ENCODE measurements around the gene TES. TPM values are rescaled to one million over a fixed set of nuclear protein-coding genes. Genes with fewer than 3 reads are reported as not detected.
"Not testable (repeated sequence)": the region's sequence is repeated elsewhere in the genome, so short reads cannot be mapped to it uniquely, and the experiment has no call there.

Gene TES
- polyA plus RNA-seq, 1 donor = 17.0 TPM

DNA sequence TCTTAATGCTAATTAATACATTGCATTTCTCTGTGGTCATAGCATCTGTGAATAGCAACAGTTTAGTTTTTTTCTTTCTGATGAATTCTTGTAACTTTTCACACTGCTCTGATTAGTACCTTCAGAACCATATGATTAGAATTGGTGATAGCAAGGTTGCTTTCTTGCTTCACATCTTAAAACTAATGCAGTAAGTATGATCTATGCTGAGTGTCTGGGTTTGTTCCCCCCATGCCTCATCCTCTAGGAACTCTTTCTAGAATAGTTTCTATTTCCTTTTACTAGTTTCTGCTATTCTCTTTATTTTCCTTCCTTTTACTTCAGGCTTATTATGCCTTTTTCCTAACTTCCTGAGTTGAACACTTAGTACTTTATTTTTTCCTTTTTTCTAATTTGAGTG is 32.4 kb downstream of the TES start:
- DNase-seq (ENCODE audit: low read depth) = no peak

DNA sequence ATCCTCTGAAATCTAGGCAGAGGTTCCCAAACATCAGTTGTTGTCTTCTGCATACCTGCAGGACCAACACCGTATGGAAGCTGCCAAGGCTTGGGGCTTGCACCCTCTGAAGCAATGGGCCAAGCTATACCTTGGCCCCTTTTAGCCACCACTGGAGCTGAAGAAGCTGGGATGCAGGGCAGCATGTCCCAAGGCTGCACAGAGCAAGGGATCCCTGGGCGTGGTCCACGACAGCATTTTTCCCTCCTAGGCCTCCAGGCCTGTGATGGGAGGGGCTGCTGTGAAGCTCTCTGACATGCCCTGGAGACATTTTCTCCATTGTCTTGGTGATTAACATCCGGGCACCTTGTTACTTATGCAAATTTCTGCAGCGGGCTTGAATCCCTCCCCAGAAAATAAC is 34.5 kb downstream of the TES start:
- not testable (repeated sequence) for DNase-seq (ENCODE audit: low read depth)

DNA sequence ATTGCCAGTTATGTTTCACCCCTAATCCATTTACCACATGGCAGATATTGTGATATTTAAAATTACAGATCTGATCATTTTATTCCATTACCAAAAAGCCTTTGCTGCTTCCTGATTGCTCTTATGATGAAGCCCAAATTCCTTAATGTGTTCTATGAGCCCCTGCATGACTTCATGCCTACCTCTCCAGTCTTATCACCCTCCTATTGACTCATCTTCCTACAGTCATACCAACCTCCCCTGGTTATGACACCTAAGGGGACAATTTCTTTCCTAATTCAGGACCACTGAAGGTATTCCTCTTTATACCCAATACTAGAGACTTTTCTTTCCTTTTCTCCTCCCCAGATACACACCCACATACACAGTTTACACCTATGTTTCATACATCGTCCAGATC is 36.0 kb downstream of the TES start:
- no peak for DNase-seq (ENCODE audit: low read depth)

DNA sequence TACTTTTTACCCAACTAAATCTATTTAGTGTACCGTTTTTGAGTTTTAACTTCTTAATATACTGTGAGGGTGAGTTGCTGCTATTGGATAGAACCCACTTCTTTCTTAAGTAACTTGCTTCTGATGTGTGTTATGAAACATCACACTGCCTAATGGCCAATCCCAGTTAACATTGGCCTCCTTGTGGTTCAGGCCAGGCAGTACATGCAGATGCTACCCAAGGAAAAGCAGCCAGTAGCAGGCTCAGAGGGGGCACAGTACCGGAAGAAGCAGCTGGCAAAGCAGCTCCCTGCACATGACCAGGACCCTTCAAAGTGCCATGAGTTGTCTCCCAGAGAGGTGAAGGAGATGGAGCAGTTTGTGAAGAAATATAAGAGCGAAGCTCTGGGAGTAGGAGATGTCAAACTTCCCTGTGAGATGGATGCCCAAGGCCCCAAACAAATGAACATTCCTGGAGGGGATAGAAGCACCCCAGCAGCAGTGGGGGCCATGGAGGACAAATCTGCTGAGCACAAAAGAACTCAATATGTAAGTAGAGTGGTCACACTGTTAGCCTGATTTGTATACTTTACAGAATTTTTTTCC is 39.7 kb downstream of the TES start:
- no peak for DNase-seq (ENCODE audit: low read depth)

DNA sequence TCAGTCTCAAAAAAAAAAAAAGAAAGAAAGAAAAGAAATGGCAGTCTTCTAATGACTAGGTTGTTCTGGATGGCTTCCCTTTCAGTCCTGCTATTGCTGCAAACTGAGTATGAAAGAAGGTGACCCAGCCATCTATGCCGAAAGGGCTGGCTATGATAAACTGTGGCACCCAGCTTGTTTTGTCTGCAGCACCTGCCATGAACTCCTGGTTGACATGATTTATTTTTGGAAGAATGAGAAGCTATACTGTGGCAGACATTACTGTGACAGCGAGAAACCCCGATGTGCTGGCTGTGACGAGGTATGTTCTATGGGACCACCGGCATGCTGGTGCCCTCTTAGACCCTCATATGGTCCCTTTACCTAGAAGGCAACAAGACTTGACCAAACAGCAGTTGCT is 41.3 kb downstream of the TES start:
- DNase-seq (ENCODE audit: low read depth) = no peak

DNA sequence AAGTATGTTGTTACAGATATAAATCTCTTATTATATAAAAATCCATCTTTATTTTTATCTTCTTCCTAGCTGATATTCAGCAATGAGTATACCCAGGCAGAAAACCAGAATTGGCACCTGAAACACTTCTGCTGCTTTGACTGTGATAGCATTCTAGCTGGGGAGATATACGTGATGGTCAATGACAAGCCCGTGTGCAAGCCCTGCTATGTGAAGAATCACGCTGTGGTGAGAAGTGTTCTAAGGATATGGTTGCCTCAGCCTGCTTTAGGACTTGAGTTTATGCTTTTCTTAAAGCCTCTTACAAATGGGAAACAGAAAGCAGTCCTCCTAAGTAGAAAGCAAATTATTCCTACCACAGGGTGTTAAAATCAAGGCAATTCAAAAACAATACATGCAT is 41.9 kb downstream of the TES start:
- DNase-seq (ENCODE audit: low read depth) = no peak

DNA sequence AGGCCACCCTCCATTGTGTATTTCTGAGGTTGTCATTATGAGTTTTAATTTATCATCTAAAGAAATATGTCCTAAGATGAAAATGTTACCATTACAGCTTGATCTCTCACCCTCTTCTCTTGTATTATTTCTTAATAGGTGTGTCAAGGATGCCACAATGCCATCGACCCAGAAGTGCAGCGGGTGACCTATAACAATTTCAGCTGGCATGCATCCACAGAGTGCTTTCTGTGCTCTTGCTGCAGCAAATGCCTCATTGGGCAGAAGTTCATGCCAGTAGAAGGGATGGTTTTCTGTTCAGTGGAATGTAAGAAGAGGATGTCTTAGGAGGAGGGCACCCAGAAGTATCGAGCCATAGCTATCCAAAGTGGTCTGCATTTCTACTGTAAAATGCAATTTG is 46.8 kb downstream of the TES start:
- DNase-seq (ENCODE audit: low read depth) = no peak

DNA sequence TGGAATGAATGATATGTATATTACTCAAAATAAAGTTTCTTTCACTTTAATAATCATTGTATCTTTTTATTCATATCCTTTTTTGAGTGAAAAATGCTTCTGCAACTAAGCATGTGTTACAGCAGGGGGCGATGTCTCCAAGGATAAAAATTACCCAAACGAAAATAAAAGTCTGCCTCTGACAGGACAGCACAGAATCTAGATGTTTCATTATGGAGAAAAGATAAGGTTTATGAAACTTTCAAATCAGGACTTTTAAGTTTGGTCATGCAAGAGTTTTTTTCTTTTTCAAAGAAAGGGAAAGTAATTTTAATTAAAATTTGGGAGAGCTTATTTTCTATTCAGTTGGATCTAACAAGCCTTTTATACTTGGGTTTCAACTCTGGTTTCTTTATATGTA is 48.4 kb downstream of the TES start:
- peak; percentile 44 for DNase-seq (ENCODE audit: low read depth)

DNA sequence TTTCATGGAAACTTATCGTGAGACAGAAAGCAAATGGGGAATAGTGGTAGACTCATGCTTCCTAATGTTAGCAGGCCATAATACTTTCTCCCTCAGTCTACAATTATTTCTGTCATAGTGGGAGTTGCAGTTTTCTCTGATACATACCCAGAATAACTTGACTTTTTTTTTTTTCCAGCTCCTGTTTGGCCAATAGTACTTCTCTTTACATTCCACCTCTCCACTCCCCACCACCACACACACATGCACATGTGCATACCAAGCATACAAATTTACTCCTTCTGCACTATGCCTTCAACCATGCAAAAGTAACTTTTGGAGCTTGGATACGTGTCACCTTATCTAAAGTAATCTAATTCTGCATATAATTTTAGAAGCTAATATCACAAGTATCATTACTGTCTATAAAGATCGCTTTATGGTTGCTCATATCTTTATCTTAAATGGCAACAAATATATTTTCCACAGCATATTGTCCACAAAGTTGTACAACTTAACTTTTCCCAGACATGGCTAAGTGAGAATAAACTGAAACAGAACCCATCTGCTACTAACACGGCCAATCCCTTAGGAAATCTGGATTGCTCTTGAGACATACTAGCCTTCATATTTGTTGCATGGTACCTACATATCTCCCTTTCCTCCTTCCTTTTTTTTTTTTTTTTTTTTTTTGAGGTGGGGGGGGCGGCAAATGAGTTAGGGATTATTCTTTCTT is 49.0 kb downstream of the TES start:
- no peak for DNase-seq (ENCODE audit: low read depth)

DNA sequence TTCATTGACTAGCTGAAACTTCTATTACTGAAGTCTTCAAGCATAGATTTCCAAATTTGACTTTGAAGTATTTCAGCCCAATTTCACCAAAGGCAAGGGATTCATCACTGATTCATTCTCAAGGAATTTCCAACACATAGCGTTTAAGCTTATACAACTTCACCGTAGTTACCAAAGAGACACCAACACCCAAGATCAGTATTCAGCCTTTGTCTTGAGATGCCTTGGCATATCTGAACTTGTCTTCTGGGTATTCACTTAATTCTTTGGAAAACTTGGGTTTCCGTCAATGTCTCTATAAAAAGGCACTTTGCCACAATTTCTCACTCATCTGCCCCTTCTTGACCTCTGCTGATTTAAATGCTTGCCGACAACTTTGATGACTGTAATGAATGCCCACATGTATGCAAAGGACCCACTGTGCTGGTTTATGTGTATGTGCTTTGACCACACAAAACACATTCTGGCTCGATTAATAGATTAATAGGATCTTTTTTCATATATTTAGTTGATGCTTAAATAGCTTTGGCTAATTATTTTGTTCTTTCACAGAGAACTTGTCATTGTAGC is 49.6 kb downstream of the TES start:
- no peak for DNase-seq (ENCODE audit: low read depth)

DNA sequence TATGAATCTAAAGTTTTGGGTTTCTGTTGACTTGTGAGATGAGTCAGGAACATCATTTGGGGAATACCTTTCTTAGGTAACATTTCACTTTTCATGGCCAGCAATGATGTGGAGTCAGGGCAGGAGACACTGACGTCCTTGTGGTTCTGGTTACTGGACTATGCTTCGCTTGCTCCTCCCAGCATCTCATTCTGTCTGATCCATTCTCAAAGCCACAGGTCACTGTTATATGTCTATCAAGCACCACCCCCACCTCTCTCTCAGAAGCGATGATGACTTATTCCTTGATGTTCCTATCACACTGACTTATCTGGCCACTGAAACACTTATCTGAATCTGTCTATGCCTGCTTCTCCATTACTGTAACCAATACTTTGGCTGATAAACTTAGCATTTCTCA is 51.6 kb downstream of the TES start:
- DNase-seq (ENCODE audit: low read depth) = no peak

DNA sequence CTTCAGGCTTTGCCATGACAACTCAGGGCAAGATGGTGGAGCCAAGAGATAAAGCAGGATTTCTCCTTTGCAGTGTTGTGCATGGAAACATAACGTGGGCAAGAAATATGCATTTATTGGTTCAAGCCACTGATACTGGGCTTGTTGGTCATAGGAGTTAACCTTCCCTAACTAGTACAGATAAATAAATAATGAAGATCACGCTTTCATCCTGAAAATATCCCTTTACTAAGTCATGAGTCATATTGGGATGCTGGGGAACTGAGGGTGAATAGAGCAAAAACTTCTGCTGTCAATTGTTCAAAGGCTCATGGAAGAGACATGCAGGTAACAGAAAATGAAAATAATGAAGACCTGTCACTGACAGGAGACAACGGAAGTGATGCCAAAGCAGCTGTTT is 55.5 kb downstream of the TES start:
- no peak for DNase-seq (ENCODE audit: low read depth)

DNA sequence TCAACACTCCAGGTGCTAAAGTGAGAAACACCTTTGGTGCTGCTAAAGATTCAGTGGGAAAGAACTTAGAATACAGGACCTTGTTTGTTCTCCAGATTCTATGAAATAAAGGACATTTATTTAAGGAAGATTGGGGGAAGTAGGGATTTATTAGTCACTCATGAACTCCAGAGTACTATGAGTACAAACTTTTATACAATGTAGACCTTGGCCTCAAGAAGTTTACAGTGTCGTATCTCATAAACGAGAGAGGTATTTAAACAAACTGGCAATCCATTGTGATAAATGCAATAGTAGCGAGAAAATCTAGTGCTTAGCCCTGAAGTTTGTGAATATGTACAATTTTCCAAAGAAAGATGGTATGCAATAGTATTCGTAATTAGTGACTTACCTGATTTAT is 59.1 kb downstream of the TES start:
- no peak for DNase-seq (ENCODE audit: low read depth)

DNA sequence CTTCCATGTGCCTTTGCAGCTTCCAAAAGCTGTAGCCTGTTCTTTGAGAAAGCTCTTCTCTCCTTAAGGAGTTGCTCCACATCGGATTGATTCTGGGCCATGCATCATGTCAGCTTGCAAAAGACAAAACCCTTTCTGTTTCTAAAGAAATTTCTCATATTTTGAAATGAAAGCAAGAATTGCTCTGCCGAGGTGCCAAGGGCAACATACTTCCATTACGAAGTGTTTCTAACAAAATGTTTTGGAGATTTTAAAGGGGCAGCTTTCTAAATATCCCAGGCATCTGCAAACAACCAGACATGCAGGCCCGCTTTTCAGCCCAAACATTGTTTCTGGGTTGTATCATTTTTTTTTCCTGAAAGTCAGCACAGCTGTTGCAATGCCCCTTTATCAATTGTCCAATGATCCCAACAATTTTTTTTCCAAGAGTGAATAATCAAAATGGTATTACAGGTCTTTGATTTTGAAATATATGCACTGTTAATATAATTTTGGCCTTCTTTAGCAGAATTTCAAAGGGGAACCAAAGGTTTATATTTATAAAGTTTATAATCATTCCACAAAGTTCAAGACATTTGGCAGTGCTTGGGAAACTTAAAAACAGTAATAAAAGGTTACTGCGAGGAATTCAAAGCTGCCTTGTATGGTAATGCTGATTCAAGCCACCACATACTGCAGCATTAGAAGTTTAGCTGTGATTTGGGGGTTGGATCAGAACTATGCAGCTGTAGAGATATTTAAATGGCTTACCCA is 61.0 kb downstream of the TES start:
- DNase-seq (ENCODE audit: low read depth) = no peak

DNA sequence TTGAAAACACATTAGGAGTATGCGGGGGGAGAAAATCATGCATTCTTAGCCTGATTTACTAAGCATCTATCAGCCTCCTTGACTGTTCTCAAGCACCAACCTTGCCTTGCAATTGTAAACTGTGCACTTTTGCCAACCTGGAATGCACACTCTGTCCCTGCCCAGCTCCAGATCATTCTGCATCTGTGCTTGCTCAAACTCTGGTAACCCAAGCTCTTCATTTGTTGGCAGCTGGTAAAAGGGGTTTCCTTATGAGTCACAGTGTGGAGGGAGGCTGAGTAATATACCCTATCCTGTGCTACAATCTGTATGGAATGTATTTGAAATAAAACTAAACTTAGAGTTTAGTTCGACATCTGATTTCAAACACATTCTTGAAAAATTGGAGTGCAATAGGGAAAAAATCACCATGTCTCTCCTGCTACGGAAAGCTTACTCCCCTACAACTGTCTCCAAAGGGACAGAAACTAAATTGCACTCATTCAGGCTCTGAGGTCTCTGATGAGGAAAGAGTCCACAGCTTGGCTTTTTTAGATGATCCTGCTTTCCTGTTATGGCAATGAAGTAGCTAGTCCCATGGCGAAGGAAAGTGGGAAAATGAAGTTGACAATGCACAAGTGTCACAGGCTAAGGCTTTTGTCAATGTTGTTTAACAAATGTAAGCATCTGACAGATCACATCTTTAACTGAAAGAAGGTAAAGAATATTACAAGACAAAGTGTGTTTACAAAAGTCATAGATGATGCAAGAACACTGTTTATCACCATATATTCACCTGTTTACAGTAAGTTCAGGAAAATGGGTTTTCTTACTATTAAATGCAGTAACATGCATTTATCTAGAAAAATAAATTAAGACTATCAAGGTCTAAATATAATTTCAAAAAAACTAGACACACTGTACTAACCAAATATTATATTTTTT is 61.9 kb downstream of the TES start:
- DNase-seq (ENCODE audit: low read depth) = peak; percentile 34

DNA sequence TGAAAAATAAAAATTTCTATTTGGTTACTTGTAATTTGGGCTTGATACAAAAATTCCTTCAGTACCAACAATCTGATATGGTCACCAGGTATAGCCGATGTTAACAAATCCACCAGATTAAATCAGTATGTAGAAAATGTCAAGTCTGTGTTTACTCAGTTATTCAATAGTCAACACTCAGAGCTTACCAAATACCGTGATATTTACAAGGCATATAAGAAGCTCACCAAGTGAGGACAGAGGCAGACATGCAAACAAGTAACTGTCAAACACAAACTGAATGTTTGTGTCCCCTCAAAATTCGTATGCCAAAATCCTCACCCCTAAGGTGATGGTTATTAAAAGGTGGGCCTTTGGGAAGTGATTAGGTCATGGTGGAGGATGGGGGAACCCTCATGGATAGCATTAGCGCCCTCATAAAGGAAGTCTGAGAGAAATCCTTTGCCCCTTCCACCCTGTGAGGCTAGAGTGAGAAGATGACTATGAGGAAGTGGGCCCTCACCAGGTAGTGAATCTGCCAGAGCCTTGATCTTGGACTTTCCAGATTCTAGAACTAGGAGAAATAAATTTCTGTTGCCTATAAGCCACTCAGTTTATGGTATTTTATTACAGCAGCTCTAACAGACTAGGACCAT is 63.1 kb downstream of the TES start:
- no peak for DNase-seq (ENCODE audit: low read depth)

DNA sequence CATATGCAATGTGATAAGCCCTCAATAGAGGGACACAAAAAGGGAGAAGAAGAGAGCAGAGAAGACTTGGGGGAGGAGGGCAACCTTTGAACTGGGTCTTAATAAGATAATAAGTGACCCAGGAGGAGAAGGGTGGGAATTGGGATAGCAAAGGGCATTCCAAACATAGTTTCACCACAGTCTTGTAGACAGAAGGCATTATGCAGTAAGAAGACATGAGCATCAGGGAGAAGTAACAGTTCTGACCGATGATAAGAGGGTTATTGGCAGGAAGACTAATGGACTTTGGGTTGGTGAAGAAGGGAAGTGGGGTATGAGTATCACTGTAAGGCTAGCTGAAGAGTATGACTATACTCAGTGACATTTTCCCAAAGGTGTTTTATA is 63.6 kb downstream of the TES start:
- DNase-seq (ENCODE audit: low read depth) = no peak

DNA sequence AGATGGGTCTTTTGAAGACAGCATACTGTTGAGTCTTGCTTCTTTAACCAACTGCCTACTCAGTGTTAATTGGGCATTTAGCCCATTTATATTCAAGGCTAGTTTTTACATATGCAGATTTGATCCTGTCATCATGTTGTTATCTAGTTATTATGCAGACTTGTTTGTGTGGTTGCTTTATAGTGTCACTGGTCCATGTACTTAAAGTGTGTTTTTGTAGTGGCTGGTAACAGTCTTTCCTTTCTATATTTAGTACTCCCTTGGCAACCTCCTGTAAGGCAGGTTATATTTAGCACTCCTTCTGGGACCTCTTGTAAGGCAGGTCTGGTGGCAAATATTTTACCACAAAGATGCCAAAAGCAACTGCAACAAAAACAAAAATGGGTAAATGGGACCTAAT is 66.7 kb downstream of the TES start:
- no peak for DNase-seq (ENCODE audit: low read depth)

DNA sequence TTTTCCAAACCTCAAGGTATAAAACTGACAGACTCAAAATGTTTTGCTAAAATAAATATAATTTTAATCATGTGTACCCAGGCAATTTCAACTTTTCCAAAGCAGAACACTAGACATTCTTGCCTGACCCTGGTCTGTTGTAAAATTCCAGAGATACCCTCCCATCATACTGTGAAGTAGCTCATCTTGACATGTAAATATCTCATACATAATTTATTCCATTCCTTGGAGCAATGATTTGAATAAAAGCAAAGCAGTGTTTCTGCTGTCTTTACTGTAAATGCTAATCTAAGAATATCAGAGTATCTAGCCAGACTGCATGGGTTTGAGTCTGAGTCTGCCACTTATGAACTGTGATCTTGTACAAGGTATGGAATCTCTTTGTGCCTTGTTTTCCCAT is 68.9 kb downstream of the TES start:
- no peak for DNase-seq (ENCODE audit: low read depth)

DNA sequence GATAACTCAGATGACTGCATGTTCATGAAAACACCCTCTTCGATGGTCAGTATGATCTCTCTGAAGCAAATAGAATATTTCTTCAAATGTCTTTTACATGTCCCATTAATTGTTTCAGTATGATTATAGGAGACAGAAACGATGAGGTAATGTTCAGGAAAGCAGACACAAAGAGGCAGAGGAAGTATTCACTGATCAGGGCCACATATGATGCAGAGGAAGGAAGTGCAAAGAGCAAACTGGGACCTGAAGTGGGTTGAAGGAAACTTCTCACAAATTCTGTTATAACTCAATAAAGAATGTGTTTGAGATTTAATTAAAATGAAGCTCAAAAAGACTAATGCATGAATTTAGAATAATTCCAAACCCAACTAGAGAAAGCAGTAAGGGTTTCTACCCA is 70.5 kb downstream of the TES start:
- no peak for DNase-seq (ENCODE audit: low read depth)

DNA sequence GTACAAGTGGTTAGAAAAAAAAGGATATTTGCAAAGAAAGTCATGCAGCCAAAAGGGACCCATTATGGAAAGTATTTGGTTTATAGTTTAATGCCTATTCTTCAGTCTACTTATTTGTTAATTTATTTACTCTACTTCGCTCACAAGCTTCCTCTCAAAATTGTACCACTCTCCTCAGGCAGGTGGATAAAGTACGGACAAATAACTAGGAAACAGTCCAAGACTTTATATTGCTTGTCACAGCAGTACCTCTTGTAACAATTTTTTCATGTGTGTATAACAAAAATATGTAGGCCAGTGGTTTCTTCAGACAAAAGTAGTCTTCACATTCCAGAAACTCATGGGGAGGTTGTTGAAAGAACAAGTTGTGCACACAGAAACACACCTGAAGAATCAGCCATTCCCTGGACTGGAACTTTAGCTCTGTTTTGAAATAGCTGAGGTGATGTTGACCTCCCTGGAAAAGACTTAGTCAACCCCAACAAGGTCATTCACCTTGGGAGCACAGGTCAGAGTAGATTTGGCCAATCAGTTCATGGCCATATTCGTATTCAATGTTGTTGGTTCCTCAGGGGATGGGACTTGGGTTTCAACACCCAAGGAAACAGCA is 73.4 kb downstream of the TES start:
- no peak for DNase-seq (ENCODE audit: low read depth)
